IMR-90 (cell line): Measurements from ENCODE around the gene TRIM46. TPM values are rescaled to one million over a fixed set of nuclear protein-coding genes. Genes with fewer than 3 reads are reported as not detected.

Experiments
- ATAC-seq: fragments of 200-7000 bp; cut with Tn5 transposase; 2 replicates; pipeline ENCODE4 v1.9.1; 2020; ENCODE audit warnings: low read depth, mild to moderate bottlenecking, moderate library complexity
- BruUV-seq: library from RNA; stranded (reverse); fragments of 400-500 nt; replicated peaks from 2 replicates; lab custom pipeline; 2021; lab: Mats Ljungman, UMichigan
- CTCF ChIA-PET: fragments of 300-600 bp; formaldehyde crosslinking; extraction: SDS; loops from one replicate; lab custom pipeline; 2021; ENCODE audit warnings: antibody characterized with exemption; lab: Yijun Ruan, JAX
- POLR2A ChIA-PET: fragments of 300-600 bp; sonication (Branson Sonifier 250); formaldehyde crosslinking; loops from one replicate; lab custom pipeline; 2022; ENCODE audit warnings: antibody characterized with exemption; ENCODE audit not compliant: unreplicated experiment; lab: Charles Lee
- DNase-seq: peaks from one replicate; pipeline ENCODE4 v3.0.0; 2013
- H2AFZ ChIP-seq: replicated peaks from 2 replicates; pipeline ENCODE3; 2013; ENCODE audit warnings: low read length, mild to moderate bottlenecking; ENCODE audit not compliant: poor library complexity
- H2AK5ac ChIP-seq: 2 replicates; pipeline ENCODE4 v1.6.1; 2013; ENCODE audit warnings: low read depth, low read length, inconsistent platforms
- H2AK9ac ChIP-seq: replicated peaks from 2 replicates; pipeline ENCODE3; 2013; ENCODE audit warnings: mild to moderate bottlenecking, low read depth, low read length, moderate library complexity; ENCODE audit not compliant: poor library complexity
- H2BK120ac ChIP-seq: 2 replicates; pipeline ENCODE4 v1.6.1; 2013; ENCODE audit warnings: low read depth, low read length, inconsistent platforms
- H2BK15ac ChIP-seq: 3 replicates; pipeline ENCODE4 v1.6.1; 2013; ENCODE audit warnings: low read depth, low read length, inconsistent platforms
- H2BK20ac ChIP-seq: 2 replicates; pipeline ENCODE4 v1.6.1; 2013; ENCODE audit warnings: low read depth, mild to moderate bottlenecking, inconsistent platforms, low read length, moderate library complexity
- H2BK5ac ChIP-seq: 2 replicates; pipeline ENCODE4 v1.6.1; 2013; ENCODE audit warnings: mild to moderate bottlenecking, low read depth, low read length, inconsistent platforms; ENCODE audit not compliant: poor library complexity, severe bottlenecking
- H3K14ac ChIP-seq: replicated peaks from 2 replicates; pipeline ENCODE4 v1.6.1; 2013; ENCODE audit warnings: low read depth, low read length, inconsistent platforms
- H3K18ac ChIP-seq: 2 replicates; pipeline ENCODE4 v1.6.1; 2013; ENCODE audit warnings: low read depth, low read length, control low read depth
- H3K23ac ChIP-seq: 2 replicates; pipeline ENCODE4 v1.6.1; 2013; ENCODE audit warnings: low read depth, low read length, inconsistent platforms
- H3K27ac ChIP-seq: 2 replicates; pipeline ENCODE4 v1.5.1; 2013; ENCODE audit warnings: mild to moderate bottlenecking, control low read depth, low read length; ENCODE audit not compliant: insufficient read depth
- H3K27me3 ChIP-seq: 2 replicates; pipeline ENCODE4 v1.6.1; 2013; ENCODE audit warnings: low read length; ENCODE audit not compliant: control insufficient read depth, insufficient read depth
- H3K36me3 ChIP-seq: 2 replicates; pipeline ENCODE4 v1.6.1; 2013; ENCODE audit warnings: low read length, mixed read lengths; ENCODE audit not compliant: control insufficient read depth, insufficient read depth
- H3K4ac ChIP-seq: 2 replicates; pipeline ENCODE4 v1.6.1; 2013; ENCODE audit warnings: low read depth, low read length, inconsistent platforms
- H3K4me1 ChIP-seq: 2 replicates; pipeline ENCODE4 v1.6.1; 2013; ENCODE audit warnings: low read length, mixed read lengths; ENCODE audit not compliant: control insufficient read depth, insufficient read depth
- H3K4me2 ChIP-seq: 2 replicates; pipeline ENCODE4 v1.6.1; 2013; ENCODE audit warnings: low read depth, mild to moderate bottlenecking, control low read depth, low read length, moderate library complexity
- H3K4me3 ChIP-seq: 2 replicates; pipeline ENCODE4 v1.5.1; 2013; ENCODE audit warnings: low read depth, mild to moderate bottlenecking, control low read depth, low read length, moderate library complexity; ENCODE audit not compliant: insufficient read depth
- H3K56ac ChIP-seq: 2 replicates; pipeline ENCODE4 v1.6.1; 2013; ENCODE audit warnings: low read length, inconsistent platforms; ENCODE audit not compliant: insufficient read depth; ENCODE audit errors: extremely low read depth
- H3K79me1 ChIP-seq, 2 experiments: 2 replicates each; pipeline ENCODE4 v1.6.1; 2013; ENCODE audit warnings: low read length in 2 of 2, inconsistent platforms in 1 of 2, low read depth in 1 of 2
- H3K9ac ChIP-seq: 2 replicates; pipeline ENCODE4 v1.6.1; 2013; ENCODE audit warnings: low read depth, low read length, control low read depth
- H3K9me1 ChIP-seq: 2 replicates; pipeline ENCODE4 v1.6.1; 2013; ENCODE audit warnings: low read length, inconsistent platforms; ENCODE audit not compliant: insufficient read depth
- H3K9me3 ChIP-seq: 2 replicates; pipeline ENCODE4 v1.6.1; 2013; ENCODE audit warnings: low read length; ENCODE audit not compliant: control insufficient read depth, insufficient read depth
- H4K20me1 ChIP-seq: 2 replicates; pipeline ENCODE4 v1.6.1; 2013; ENCODE audit warnings: low read length, inconsistent platforms; ENCODE audit not compliant: insufficient read depth
- H4K5ac ChIP-seq: 2 replicates; pipeline ENCODE4 v1.6.1; 2013; ENCODE audit warnings: mild to moderate bottlenecking, low read depth, low read length, control low read depth
- H4K8ac ChIP-seq, 2 experiments: 2 replicates each; pipeline ENCODE4 v1.6.1; 2013; ENCODE audit warnings: low read depth in 2 of 2, low read length in 2 of 2, control low read depth in 1 of 2, inconsistent platforms in 1 of 2
- H4K91ac ChIP-seq: 2 replicates; pipeline ENCODE4 v1.6.1; 2013; ENCODE audit warnings: low read depth, low read length, inconsistent platforms; ENCODE audit not compliant: insufficient read depth
- BHLHE40 ChIP-seq: fragments of 150-350 bp; IDR thresholded peaks from 2 replicates; pipeline ENCODE4 v1.6.1; 2016; ENCODE audit warnings: mild to moderate bottlenecking, low read depth, low read length
- CEBPB ChIP-seq: IDR thresholded peaks from 2 replicates; pipeline ENCODE4 v1.6.1; 2012; ENCODE audit warnings: low read depth, low read length, improper control_type of control experiment
- CHD1 ChIP-seq: IDR thresholded peaks from 2 replicates; pipeline ENCODE4 v1.6.1; 2012; ENCODE audit warnings: low read depth, low read length, improper control_type of control experiment
- CTCF ChIP-seq: conservative IDR thresholded peaks from 2 replicates; pipeline ENCODE4 v1.5.1; 2012; ENCODE audit warnings: mild to moderate bottlenecking, low read depth, low read length, improper control_type of control experiment
- FOS ChIP-seq: fragments of 150-350 bp; IDR thresholded peaks from 2 replicates; pipeline ENCODE4 v1.6.1; 2016; ENCODE audit warnings: low read depth, low read length
- MAFK ChIP-seq: IDR thresholded peaks from 2 replicates; pipeline ENCODE4 v1.6.1; 2012; ENCODE audit warnings: low read depth, low read length, improper control_type of control experiment
- MAZ ChIP-seq: IDR thresholded peaks from 2 replicates; pipeline ENCODE4 v1.6.1; 2012; ENCODE audit warnings: low read depth, mild to moderate bottlenecking, low read length, improper control_type of control experiment, moderate library complexity, borderline replicate concordance
- MXI1 ChIP-seq: IDR thresholded peaks from 2 replicates; pipeline ENCODE4 v1.6.1; 2012; ENCODE audit warnings: low read depth, mild to moderate bottlenecking, low read length, moderate library complexity, borderline replicate concordance
- NFE2L2 ChIP-seq: fragments of 150-350 bp; IDR thresholded peaks from 2 replicates; pipeline ENCODE4 v1.6.1; 2016; ENCODE audit warnings: low read depth, mild to moderate bottlenecking, low read length
- POLR2A ChIP-seq: IDR thresholded peaks from 2 replicates; pipeline ENCODE4 v1.6.1; 2012; ENCODE audit warnings: mild to moderate bottlenecking, low read depth, low read length
- RAD21 ChIP-seq: IDR thresholded peaks from 2 replicates; pipeline ENCODE4 v1.6.1; 2012; ENCODE audit warnings: low read length, improper control_type of control experiment
- RCOR1 ChIP-seq: IDR thresholded peaks from 2 replicates; pipeline ENCODE4 v1.6.1; 2012; ENCODE audit warnings: mild to moderate bottlenecking, low read length, improper control_type of control experiment; ENCODE audit not compliant: insufficient replicate concordance
- RFX5 ChIP-seq: IDR thresholded peaks from 2 replicates; pipeline ENCODE4 v1.8.0; 2012; ENCODE audit warnings: low read depth, mild to moderate bottlenecking, low read length, moderate library complexity
- SMC3 ChIP-seq: fragments of 150-350 bp; IDR thresholded peaks from 2 replicates; pipeline ENCODE4 v1.6.1; 2016; ENCODE audit warnings: low read depth, mild to moderate bottlenecking, antibody characterized with exemption, low read length, moderate library complexity
- USF2 ChIP-seq: fragments of 150-350 bp; IDR thresholded peaks from 2 replicates; pipeline ENCODE4 v1.6.1; 2017; ENCODE audit warnings: mild to moderate bottlenecking, antibody characterized with exemption, low read length, low read depth
- WGBS, 2 experiments: methylation state at CpG; one replicate each; pipeline versions ENCODE4 v1.1.5 to v1.1.7; 2013; ENCODE audit warnings: missing lambda C conversion rate in 2 of 2; ENCODE audit not compliant: insufficient read length in 1 of 2; ENCODE audit errors: extremely low coverage in 2 of 2; 5-methylcytosine and 5-hydroxymethylcytosine counted together
- dilution Hi-C: fragments of 300-500 bp; cut with HindIII; formaldehyde crosslinking; loops from one replicate; pipeline ENCODE4 v1.14.3; 2018; ENCODE audit warnings: low sequenced_read_pairs; ENCODE audit not compliant: unreplicated experiment
- in situ Hi-C: fragments of 300-500 bp; cut with MboI; formaldehyde crosslinking; loops from 3 replicates; pipeline ENCODE4 v1.14.3; 2019; ENCODE audit warnings: low sequenced_read_pairs, inconsistent platforms, mixed read lengths
- intact Hi-C: fragments of 100-400 bp; cut with micrococcal nuclease; formaldehyde crosslinking; loops from 2 replicates; pipeline ENCODE4 v1.10.0; 2022
- polyA plus RNA-seq, 3 experiments: library from polyadenylated mRNA; depleted of rRNA; stranded (reverse); fragments of >200 nt; gene quantifications; 2 replicates each; pipeline ENCODE4 v1.2.3, GENCODE V29; 2012; ENCODE audit warnings: low replicate concordance in 1 of 3
- total RNA-seq: library from RNA; depleted of rRNA; stranded (reverse); fragments of >200 nt; gene quantifications from 2 replicates; pipeline ENCODE4 v1.2.3, GENCODE V29; 2012
- TF ChIP-seq, protein P1 (sequence below): fragments of 150-350 bp; IDR thresholded peaks from 2 replicates; pipeline ENCODE4 v1.6.1; 2016; ENCODE audit warnings: low read depth, mild to moderate bottlenecking, low read length, moderate library complexity, borderline replicate concordance

Gene TRIM46
- total and polyA plus RNA-seq, 2 of the 4 experiments (the other 2 are of a cell fraction): 2.3 to 6.2 TPM

- Histone ChIP-seq H4K91ac (no peak overlapping the region), H3K36me3 (peaks cover 7% of the 10 kb centered on the region; the same call in 1 of the 2 replicates), H4K8ac (no peak overlapping the region), H2BK20ac (no peak overlapping the region), H2AFZ (no peak overlapping the region), H3K9ac (no peak overlapping the region), H4K20me1 (no peaks in the 10 kb centered on the region), H3K27me3 (no peaks in the 10 kb centered on the region), H3K56ac (no peak overlapping the region), H3K23ac (no peak overlapping the region), H3K4me2 (no peak overlapping the region), H3K9me1 (peaks cover 6% of the 10 kb centered on the region; the same call in 1 of the 2 replicates), H3K4me1 (peaks cover 15% of the 10 kb centered on the region), H3K27ac (no peak overlapping the region), H2AK5ac (peak overlapping the region; percentile 38), H4K5ac (no peak overlapping the region), H2BK15ac (no peak overlapping the region), H3K14ac (no peak overlapping the region), H2BK5ac (no peak overlapping the region), H2BK120ac (no peak overlapping the region), H3K18ac (no peak overlapping the region), H3K4ac (no peak overlapping the region), H3K79me1 (peaks cover 13 to 24% of the 10 kb centered on the region in 2 experiments), H3K9me3 (no peaks in the 10 kb centered on the region), H3K4me3 (no peak overlapping the region), H2AK9ac (no peak overlapping the region)
- dilution Hi-C loops: no loop called here
- intact Hi-C loops: loop anchor here (10.0 kb wide), 2 partner anchors 119 to 389 kb away; partner anchors contain the start of gene RUSC1
- WGBS, 2 experiments: no CpG with 5 or more reads among the region's 9 CpGs
- in situ Hi-C loops: no loop called here
- TF ChIP-seq MXI1 (no peak), FOS (no peak), CHD1 (no peak), RFX5 (no peak), CEBPB (no peak), CTCF (no peak), RAD21 (no peak), MAFK (no peak), SMC3 (no peak), BHLHE40 (no peak), USF2 (no peak), NFE2L2 (no peak), MAZ (no peak), POLR2A (no peak), RCOR1 (no peak)
- TF ChIP-seq, protein P1, sequence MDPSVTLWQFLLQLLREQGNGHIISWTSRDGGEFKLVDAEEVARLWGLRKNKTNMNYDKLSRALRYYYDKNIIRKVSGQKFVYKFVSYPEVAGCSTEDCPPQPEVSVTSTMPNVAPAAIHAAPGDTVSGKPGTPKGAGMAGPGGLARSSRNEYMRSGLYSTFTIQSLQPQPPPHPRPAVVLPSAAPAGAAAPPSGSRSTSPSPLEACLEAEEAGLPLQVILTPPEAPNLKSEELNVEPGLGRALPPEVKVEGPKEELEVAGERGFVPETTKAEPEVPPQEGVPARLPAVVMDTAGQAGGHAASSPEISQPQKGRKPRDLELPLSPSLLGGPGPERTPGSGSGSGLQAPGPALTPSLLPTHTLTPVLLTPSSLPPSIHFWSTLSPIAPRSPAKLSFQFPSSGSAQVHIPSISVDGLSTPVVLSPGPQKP: no peak
- ATAC-seq (no peak), DNase-seq (no peak)
- ChIA-PET POLR2A (no interaction called here), CTCF (interaction anchor here (0.6 to 1.3 kb wide), 2 partner anchors 19 to 85 kb away, joined by 4 to 18 read pairs; no protein-coding TSS in a partner anchor)
- no TSS peak for BruUV-seq
These were observed 32.4 kb downstream of the TRIM46 start for GRCh38 chr1:155205969-155206593.
